ENCODE results near the gene ATP8A1. TPM values are rescaled to one million over a fixed set of nuclear protein-coding genes. Genes with fewer than 3 reads are reported as not detected.
"Not testable (repeated sequence)": the region's sequence is repeated elsewhere in the genome, so short reads cannot be mapped to it uniquely, and the experiment has no call there.

The ATP8A1 gene
- total RNA-seq, 1 experiment from 2014 or later = 3.9 TPM

DNA sequence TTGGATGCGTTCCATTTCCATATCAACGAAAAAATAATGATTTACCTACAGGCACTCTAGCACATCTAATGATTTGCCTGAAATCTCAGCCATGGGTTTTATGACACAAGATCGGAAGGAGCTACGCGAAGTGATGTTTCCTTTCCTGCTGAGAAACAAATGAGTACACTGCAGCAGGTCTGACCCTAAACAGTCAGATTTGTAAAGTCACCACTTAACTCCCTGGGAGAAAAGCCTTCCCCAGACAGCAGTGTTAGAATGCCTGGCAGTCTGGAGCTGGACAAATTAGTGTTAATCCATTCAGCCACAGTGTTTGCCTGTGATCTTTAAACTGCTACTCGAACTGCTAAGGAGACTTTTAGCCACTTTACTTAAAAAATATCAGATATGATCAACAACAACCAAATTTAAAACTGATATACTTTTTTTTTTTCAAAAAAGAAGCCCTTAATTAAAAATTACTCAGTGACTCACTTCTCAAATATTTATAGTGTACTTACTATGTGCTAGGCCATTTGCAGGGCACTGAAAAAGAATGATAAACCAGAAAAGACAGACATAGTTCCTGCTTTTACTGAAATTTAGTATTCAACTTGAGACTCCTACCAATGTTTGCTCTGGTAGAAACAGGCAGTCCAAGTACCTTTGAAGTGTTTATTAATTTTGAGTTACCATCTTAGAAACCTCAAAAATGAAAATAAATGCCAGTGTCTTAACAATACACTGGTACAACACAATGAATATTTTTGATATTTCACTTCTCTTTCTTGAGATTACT is 155.1 kb downstream of the ATP8A1 start:
- Histone ChIP-seq H3K36me3 (replicated peaks; ENCODE audit: control insufficient read depth, insufficient read depth, low read length) (no peaks in the 10 kb centered on the region), H3K27me3 (ENCODE audit: control insufficient read depth, insufficient read depth, low read length) (no peaks in the 10 kb centered on the region), H3K4me3 (ENCODE audit: insufficient read depth, low read depth, low read length) (no peak overlapping the region)
- DNase-seq = peak; percentile 2

DNA sequence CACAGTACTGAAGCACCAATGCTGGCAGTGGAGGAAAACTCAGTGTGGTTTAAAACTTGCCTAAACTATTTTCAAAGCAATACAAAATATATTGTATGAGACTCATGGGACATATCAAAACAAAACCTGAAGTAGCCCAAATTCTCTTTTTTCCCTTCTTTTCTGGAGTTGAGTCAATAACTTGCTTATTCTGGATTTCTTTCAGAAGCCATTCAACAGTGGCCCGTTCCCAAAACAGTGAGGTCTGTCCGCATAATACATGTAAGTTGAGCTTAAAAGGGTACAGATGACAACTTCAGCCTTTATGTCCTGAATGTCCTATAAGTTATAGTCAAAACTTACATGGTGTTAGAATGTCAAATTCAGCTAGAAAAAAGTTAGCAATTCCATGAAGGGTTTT is 158.9 kb downstream of the ATP8A1 start:
- no peaks in the 10 kb centered on the region for H3K36me3 ChIP-seq (replicated peaks; ENCODE audit: control insufficient read depth, insufficient read depth, low read length)
- H3K4me3 ChIP-seq (ENCODE audit: insufficient read depth, low read depth, low read length) = no peak overlapping the region
- DNase-seq = no peak
- H3K27me3 ChIP-seq (ENCODE audit: control insufficient read depth, insufficient read depth, low read length) = no peaks in the 10 kb centered on the region

DNA sequence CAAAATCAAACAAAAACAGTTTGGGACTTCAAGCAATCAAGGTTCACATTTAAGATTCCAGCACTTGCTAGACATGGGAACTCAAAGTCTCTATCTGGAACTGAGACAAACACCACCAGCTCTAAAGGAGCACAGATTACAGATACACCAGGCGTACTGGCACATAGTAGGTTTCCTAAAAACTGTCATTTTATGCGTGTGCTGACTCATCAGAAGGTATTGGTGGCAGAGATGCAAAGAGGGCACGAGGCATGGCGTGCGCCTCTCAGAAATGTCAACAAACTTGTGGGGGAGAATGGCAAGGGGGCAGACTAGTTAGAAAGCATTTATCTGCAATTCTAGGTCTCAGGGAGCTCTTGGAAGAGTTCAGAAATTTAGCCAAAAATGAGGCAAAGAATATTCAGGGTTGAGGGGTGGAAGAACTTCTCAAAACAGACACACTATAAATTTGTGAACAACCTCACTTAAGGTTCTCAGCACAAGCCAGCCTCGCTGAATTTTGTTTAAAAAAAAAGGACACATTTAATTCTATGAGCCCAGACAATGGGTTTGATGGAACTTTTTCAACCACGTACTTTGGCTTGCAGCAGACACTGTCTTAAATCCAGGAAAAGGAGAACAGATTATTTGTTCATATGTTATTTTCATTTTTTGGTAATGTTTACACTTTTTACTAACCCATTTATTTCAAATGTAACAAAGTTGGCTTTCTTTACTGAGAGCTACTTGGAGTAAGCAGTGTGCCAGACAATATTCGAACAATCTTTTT is 159.6 kb downstream of the ATP8A1 start:
- Histone ChIP-seq H3K27me3 (ENCODE audit: control insufficient read depth, insufficient read depth, low read length) (no peaks in the 10 kb centered on the region), H3K4me3 (ENCODE audit: insufficient read depth, low read depth, low read length) (no peak overlapping the region), H3K36me3 (replicated peaks; ENCODE audit: control insufficient read depth, insufficient read depth, low read length) (no peaks in the 10 kb centered on the region)
- no peak for DNase-seq

DNA sequence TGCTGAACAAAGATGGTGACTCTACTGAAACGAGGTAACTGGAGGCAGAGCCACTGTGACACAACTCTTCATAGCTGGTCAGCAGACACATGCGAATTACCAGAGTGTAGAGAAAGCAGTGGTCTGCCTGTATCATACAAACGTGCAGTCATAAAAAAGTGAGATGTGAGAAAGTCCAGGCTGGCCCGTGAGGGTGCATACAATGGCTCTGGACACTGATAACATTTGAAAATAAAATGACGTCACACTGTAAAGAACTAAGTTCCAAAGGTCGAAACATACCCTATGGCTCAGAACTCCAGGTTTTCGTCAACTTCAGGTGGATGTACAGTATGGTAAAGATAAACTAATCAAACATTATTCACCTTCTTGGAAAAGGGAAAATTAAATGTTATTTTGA is 163.9 kb downstream of the ATP8A1 start:
- Histone ChIP-seq H3K27me3 (ENCODE audit: control insufficient read depth, insufficient read depth, low read length) (no peaks in the 10 kb centered on the region), H3K36me3 (replicated peaks; ENCODE audit: control insufficient read depth, insufficient read depth, low read length) (no peaks in the 10 kb centered on the region), H3K4me3 (ENCODE audit: insufficient read depth, low read depth, low read length) (no peak overlapping the region)
- no peak for DNase-seq

DNA sequence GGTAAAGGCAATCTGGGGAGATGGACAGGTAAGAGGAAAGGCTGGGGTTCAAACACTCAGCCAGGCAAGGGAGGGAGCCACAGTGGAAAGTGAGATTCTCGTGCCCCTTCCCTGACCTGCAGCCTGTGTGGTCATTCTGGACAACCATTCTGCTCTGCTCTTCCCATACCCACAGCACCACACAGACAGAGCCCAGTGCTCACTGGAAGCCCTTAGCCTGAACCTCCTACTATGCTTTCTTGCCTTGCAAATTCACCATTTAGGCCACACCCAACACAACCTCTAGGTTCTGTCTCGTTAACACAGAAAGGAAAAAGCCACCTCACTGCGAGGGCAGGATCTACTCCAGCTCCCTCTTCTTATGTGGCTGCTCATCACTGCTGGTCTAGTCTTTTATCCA is 166.9 kb downstream of the ATP8A1 start:
- Histone ChIP-seq H3K27me3 (ENCODE audit: control insufficient read depth, insufficient read depth, low read length) (no peaks in the 10 kb centered on the region), H3K36me3 (replicated peaks; ENCODE audit: control insufficient read depth, insufficient read depth, low read length) (no peaks in the 10 kb centered on the region), H3K4me3 (ENCODE audit: insufficient read depth, low read depth, low read length) (no peak overlapping the region)
- no peak for DNase-seq

DNA sequence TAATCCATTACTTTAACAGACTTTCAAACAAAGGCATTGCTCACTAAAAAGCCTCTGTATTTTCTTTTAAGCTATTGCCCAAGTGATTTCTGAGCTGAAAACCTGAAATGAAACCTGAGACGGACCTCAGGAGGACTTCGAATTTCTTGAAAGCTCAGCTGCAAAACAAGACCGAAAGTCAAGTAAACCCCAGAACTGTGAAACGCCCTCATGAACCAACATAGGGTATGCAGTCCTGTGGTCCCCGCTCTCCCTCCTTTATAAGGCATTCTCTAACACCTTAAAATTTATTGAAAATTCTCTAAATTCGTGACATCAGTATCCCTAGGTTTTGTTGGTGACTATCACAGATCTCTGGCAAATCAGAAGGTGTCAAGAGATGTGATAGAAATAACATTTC is 167.8 kb downstream of the ATP8A1 start:
- Histone ChIP-seq H3K27me3 (ENCODE audit: control insufficient read depth, insufficient read depth, low read length) (no peaks in the 10 kb centered on the region), H3K36me3 (replicated peaks; ENCODE audit: control insufficient read depth, insufficient read depth, low read length) (no peaks in the 10 kb centered on the region), H3K4me3 (ENCODE audit: insufficient read depth, low read depth, low read length) (no peak overlapping the region)
- DNase-seq = no peak

DNA sequence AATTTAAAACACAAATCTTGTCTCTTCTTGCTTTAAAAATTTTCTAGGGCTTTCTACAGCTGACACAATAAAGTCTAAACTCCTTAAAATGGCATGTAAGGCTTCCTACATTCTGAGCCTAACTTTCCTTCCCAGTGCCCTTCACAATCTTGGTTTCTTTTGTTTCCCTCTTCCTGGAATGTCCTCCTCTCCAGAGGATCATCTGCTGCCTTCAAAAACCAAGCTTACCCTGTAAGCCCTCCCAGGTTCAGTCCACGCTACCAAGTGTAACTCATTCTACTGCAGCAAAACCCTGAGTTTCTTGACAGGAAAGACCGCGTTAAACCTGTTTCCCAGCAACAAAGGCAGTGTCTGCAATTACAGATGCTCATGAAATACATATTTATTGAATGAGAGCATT is 168.4 kb downstream of the ATP8A1 start:
- Histone ChIP-seq H3K36me3 (replicated peaks; ENCODE audit: control insufficient read depth, insufficient read depth, low read length) (no peaks in the 10 kb centered on the region), H3K27me3 (ENCODE audit: control insufficient read depth, insufficient read depth, low read length) (no peaks in the 10 kb centered on the region), H3K4me3 (ENCODE audit: insufficient read depth, low read depth, low read length) (no peak overlapping the region)
- no peak for DNase-seq

DNA sequence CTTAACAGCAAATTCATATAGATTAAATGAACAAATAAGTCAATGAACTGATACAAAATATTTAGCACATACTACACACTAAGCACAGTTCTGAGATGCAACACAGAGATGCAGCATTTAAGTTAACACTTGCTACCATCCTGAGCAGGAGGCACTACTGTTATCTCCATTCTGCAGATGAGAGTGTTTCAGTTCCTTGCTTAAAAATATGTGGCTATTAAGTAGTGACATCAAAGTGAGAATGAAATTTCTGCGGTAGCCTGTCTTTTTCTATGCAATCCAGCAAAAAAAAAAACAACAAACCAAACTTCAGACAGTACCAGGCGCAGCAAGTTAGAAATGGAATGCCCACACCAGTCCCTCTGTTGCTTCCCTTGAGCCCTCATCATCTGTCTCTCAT is 168.8 kb downstream of the ATP8A1 start:
- no peak for DNase-seq
- H3K36me3 ChIP-seq (replicated peaks; ENCODE audit: control insufficient read depth, insufficient read depth, low read length) = no peaks in the 10 kb centered on the region
- H3K27me3 ChIP-seq (ENCODE audit: control insufficient read depth, insufficient read depth, low read length) = no peaks in the 10 kb centered on the region

DNA sequence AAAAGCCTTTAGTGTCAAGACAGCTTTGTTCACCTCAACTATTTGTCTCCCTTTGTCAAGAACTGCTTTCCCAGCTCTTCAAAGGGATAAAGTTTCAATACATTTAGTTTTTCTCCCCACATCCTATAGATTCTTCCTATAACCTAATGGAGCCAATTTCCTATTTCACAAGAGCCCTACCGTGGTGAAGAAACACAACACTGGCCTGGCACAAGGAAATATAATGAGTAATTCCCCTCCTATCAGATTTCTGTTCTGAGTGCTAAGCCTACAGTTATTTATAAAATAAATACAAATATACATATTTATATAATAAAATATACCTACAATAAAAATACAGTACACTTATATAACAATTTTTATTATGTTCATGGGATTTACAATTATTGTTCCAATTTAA is 169.7 kb downstream of the ATP8A1 start:
- no peak for DNase-seq

More for the DNA sequence above, 168.8 kb downstream of the ATP8A1 start:
- no peak overlapping the region for H3K4me3 ChIP-seq (ENCODE audit: insufficient read depth, low read depth, low read length)

DNA sequence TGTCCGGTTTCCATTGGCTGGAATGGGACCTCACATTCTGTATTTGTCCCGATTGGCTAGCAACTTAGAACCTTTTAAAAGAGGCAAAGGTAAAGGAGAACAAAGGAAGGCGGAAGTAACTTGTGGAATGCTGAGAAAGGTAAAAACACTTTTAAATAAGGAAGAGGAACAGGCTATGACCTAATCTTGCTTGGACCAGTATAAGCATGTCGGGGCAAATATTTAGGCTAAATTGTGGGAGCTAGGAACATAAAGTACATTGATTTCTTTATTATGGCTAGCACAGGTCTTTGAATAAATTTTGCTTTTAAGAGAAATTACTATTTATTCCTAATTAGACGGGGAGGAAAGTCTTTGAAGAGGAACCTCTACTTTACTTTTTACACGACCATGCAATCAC is 170.7 kb downstream of the ATP8A1 start:
- not testable (repeated sequence) for H3K4me3 ChIP-seq (ENCODE audit: insufficient read depth, low read depth, low read length); H3K36me3 ChIP-seq (replicated peaks; ENCODE audit: control insufficient read depth, insufficient read depth, low read length); H3K27me3 ChIP-seq (ENCODE audit: control insufficient read depth, insufficient read depth, low read length); DNase-seq

More for the DNA sequence above, 169.7 kb downstream of the ATP8A1 start:
- H3K27me3 ChIP-seq (ENCODE audit: control insufficient read depth, insufficient read depth, low read length) = no peaks in the 10 kb centered on the region
- H3K36me3 ChIP-seq (replicated peaks; ENCODE audit: control insufficient read depth, insufficient read depth, low read length) = no peaks in the 10 kb centered on the region
- H3K4me3 ChIP-seq (ENCODE audit: insufficient read depth, low read depth, low read length) = no peak overlapping the region

DNA sequence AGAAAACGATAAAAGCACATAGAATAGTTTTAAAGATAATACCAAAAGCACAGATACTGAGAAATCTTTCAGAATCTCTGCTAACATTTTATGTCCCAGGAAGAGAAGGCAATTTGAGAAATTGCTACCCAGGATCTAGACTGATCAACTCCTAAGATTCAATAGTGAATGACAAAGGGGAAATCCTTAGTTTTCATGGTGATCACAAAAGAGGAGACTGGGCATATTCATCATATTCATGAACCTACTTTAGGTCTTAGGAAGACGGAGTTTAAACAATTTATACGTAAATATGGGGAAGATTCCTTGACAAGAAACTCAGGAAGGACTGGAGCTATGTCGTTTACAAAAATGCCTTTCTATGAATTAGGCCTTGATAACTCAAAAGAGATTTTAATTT is 172.3 kb downstream of the ATP8A1 start:
- Histone ChIP-seq H3K27me3 (ENCODE audit: control insufficient read depth, insufficient read depth, low read length) (no peaks in the 10 kb centered on the region; the same call in 1 of the 2 replicates), H3K36me3 (replicated peaks; ENCODE audit: control insufficient read depth, insufficient read depth, low read length) (no peaks in the 10 kb centered on the region), H3K4me3 (ENCODE audit: insufficient read depth, low read depth, low read length) (no peak overlapping the region)
- DNase-seq = no peak

DNA sequence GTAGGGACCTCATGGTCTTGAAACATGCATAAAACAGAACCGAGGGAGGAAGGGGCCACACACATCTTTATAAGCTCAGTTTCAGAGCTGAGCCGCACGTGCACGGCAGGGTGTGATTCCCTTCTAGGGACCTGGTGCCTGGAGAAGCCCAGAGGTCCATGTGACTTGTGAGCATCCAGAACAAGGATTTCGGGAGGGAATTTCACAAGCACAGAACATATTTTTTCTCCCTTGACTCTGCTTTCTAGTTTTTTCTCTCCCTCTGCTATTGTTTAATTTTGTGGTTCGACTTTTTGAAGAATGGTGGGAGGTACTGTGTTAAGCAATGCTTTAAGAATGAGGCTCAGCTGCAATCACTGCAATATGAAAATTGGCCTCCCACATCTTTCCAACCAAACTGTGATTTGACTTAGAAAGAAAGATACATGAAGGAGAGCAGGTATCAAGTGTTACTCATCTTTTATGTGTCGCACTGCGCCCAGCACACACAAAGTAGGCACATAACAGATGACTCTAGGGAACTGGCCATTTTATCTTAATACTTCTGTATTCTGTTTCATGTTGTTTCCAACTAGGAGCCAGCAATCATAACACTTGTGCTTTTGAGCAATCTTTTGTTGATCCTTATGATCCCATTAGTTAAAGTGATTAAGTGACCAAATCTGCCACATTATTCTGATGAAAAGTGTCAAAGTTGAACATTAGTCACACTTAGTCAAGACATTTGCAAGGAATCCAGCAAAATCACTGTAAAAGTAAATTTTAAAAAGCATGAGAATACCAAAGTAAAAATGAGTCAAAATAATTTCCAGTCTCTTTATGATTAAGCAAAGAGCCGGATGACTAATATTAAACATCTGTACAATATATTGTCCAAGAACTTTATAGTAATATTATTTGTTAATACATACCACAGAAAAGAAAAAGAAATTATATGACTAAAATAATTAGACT is 173.2 kb downstream of the ATP8A1 start:
- H3K27me3 ChIP-seq (ENCODE audit: control insufficient read depth, insufficient read depth, low read length) = no peaks in the 10 kb centered on the region; the same call in 1 of the 2 replicates
- no peak overlapping the region for H3K4me3 ChIP-seq (ENCODE audit: insufficient read depth, low read depth, low read length)
- H3K36me3 ChIP-seq (replicated peaks; ENCODE audit: control insufficient read depth, insufficient read depth, low read length) = no peaks in the 10 kb centered on the region
- no peak for DNase-seq

DNA sequence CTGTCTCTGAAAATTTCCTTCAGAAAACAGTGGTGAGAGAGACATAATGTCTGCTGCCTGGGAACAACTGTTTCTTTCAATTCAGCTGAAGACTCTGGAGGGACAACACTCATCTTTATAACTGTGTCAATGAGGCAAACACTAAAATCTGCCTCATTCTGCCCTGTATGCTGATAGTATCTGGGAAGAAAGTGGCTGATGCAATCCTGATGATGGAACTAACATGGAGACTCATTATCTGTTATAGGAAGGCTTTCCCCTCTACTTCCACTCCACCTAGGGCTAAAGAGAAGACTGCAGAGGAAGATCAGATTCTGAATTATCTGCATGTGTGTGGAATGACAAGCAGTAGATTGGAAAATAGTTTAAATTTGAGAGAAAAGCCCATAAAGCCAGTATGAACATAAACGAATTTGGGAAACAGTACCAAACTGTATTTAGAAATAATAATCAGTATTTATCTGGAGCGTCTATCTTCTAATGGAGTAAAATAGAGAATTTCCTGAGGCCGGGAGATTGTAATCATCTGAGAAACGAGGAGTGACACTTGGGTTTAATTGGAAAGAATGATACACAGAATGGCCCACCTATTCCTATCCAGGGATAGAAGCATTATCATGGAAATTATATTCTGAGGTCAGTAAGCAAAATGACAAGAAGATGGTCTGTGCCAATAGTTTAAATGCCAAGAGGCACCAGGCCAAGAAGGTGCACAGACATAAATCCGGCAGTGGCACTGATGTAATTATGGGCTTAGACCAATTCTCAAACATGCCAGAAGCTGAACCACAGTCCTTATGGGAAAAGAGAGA is 174.2 kb downstream of the ATP8A1 start:
- DNase-seq = no peak
- no peak overlapping the region for H3K4me3 ChIP-seq (ENCODE audit: insufficient read depth, low read depth, low read length)
- no peaks in the 10 kb centered on the region for H3K36me3 ChIP-seq (replicated peaks; ENCODE audit: control insufficient read depth, insufficient read depth, low read length)
- no peaks in the 10 kb centered on the region; the same call in 1 of the 2 replicates for H3K27me3 ChIP-seq (ENCODE audit: control insufficient read depth, insufficient read depth, low read length)

DNA sequence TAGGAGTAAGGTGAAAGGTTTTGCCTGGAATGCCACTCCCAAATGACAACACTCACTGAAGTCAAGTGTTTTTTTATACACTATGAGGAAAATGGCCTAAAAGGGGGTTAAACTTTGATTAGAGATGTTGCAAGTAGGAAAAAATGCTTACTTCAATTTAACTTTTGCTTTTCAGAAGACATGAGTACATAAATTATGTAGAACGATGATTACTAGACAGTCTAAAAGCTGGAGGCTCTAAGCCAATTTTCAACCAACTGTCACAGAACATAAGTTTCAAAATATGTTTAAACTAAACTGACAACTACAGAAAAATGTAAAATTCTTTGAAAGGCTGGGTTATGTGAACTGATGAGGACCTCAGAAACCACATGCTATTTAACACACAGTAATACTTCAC is 176.2 kb downstream of the ATP8A1 start:
- no peak for DNase-seq
- H3K4me3 ChIP-seq (ENCODE audit: insufficient read depth, low read depth, low read length) = no peak overlapping the region
- no peaks in the 10 kb centered on the region for H3K36me3 ChIP-seq (replicated peaks; ENCODE audit: control insufficient read depth, insufficient read depth, low read length)
- no peaks in the 10 kb centered on the region; the same call in 1 of the 2 replicates for H3K27me3 ChIP-seq (ENCODE audit: control insufficient read depth, insufficient read depth, low read length)

Data from H7 (cell line).